CD14-positive monocyte (primary cell): ENCODE data around the gene DTYMK. TPM values are rescaled to one million over a fixed set of nuclear protein-coding genes. Genes with fewer than 3 reads are reported as not detected.

Experiments
- DNase-seq, 3 donors: peaks; one replicate each; pipeline ENCODE4 v3.0.0-alpha.2; 2011 to 2022
- H2AFZ ChIP-seq: 2 replicates; pipeline ENCODE4 v1.6.0; 2012; ENCODE audit warnings: mild to moderate bottlenecking, low read depth, low read length, inconsistent platforms; ENCODE audit not compliant: insufficient read depth, poor library complexity, severe bottlenecking
- H3K27ac ChIP-seq, 2 donors: 1 replicate in 1 of 2; 2 replicates in 1 of 2; pipeline ENCODE4 v1.5.1; 2012 to 2013; ENCODE audit warnings: low read length in 2 of 2, control low read depth in 1 of 2, inconsistent platforms in 1 of 2, low read depth in 1 of 2, mild to moderate bottlenecking in 1 of 2
- H3K27me3 ChIP-seq, 2 donors: one replicate each; pipeline versions ENCODE4 v1.6.0 to v1.6.1; 2011 to 2013; ENCODE audit warnings: low read length in 2 of 2; ENCODE audit not compliant: control insufficient read depth in 2 of 2, insufficient read depth in 2 of 2
- H3K36me3 ChIP-seq, 2 donors: replicated peaks in 1 of 2; 1 replicate in 1 of 2; 2 replicates in 1 of 2; pipeline versions ENCODE4 v1.5.1 to v1.6.1; 2012 to 2013; ENCODE audit warnings: low read length in 2 of 2, control low read depth in 1 of 2, inconsistent platforms in 1 of 2, mild to moderate bottlenecking in 1 of 2; ENCODE audit not compliant: insufficient read depth in 2 of 2, control insufficient read depth in 1 of 2
- H3K4me1 ChIP-seq, 2 donors: 1 replicate in 1 of 2; 2 replicates in 1 of 2; pipeline versions ENCODE4 v1.5.1 to v1.6.1; 2012 to 2013; ENCODE audit warnings: low read length in 2 of 2, control low read depth in 1 of 2, inconsistent platforms in 1 of 2, mild to moderate bottlenecking in 1 of 2, moderate library complexity in 1 of 2; ENCODE audit not compliant: insufficient read depth in 2 of 2, control insufficient read depth in 1 of 2
- H3K4me2 ChIP-seq: replicated peaks from 2 replicates; pipeline ENCODE3; 2012; ENCODE audit warnings: low read length, moderate library complexity, mild to moderate bottlenecking; ENCODE audit not compliant: poor library complexity, severe bottlenecking; ENCODE audit errors: extremely low read depth
- H3K4me3 ChIP-seq, 3 experiments: fragments of 200-600 bp in 1 of 3; sonication (generic) in 1 of 3; replicated peaks in 1 of 3; 1 replicate in 2 of 3; 2 replicates in 1 of 3; pipeline ENCODE4 v1.5.1; 2011 to 2013; ENCODE audit warnings: low read length in 3 of 3, mild to moderate bottlenecking in 3 of 3, control low read depth in 2 of 3, low read depth in 2 of 3, inconsistent platforms in 1 of 3, moderate library complexity in 1 of 3
- H3K79me2 ChIP-seq: 2 replicates; pipeline ENCODE4 v1.6.0; 2012; ENCODE audit warnings: mild to moderate bottlenecking, control low read depth, inconsistent platforms, low read length, moderate library complexity; ENCODE audit not compliant: insufficient read depth
- H3K9ac ChIP-seq: 2 replicates; pipeline ENCODE4 v1.6.0; 2017; ENCODE audit warnings: low read length, mild to moderate bottlenecking; ENCODE audit not compliant: insufficient read depth, poor library complexity, severe bottlenecking
- H3K9me3 ChIP-seq, 2 donors: replicated peaks in 1 of 2; 1 replicate in 1 of 2; 2 replicates in 1 of 2; pipeline versions ENCODE4 v1.5.1 to v1.6.1; 2012 to 2013; ENCODE audit warnings: low read length in 2 of 2, control low read depth in 1 of 2; ENCODE audit not compliant: control insufficient read depth in 1 of 2, insufficient read depth in 1 of 2
- H4K20me1 ChIP-seq: 2 replicates; pipeline ENCODE4 v1.6.0; 2012; ENCODE audit warnings: mild to moderate bottlenecking, low read length, control low read depth, moderate library complexity; ENCODE audit not compliant: insufficient read depth
- H3K27ac Mint-ChIP-seq, 7 donors: one replicate each; pipeline ENCODE4 v1.8.0; 2020; ENCODE audit warnings: mild to moderate bottlenecking in 7 of 7, mixed read lengths in 7 of 7, moderate library complexity in 6 of 7, inconsistent platforms in 2 of 7
- H3K27me3 Mint-ChIP-seq, 3 donors: one replicate each; pipeline ENCODE4 v1.8.0; 2021 to 2022; ENCODE audit warnings: low read depth in 3 of 3, mild to moderate bottlenecking in 3 of 3, mixed read lengths in 3 of 3, moderate library complexity in 3 of 3, inconsistent platforms in 1 of 3
- H3K36me3 Mint-ChIP-seq, 2 donors: one replicate each; pipeline ENCODE4 v1.8.0; 2020; ENCODE audit warnings: mixed read lengths in 2 of 2, inconsistent platforms in 1 of 2, mild to moderate bottlenecking in 1 of 2
- H3K4me1 Mint-ChIP-seq: one replicate; pipeline ENCODE4 v1.8.0; 2020; ENCODE audit warnings: mild to moderate bottlenecking, mixed read lengths
- H3K4me3 Mint-ChIP-seq, 2 donors: one replicate each; pipeline ENCODE4 v1.8.0; 2020; ENCODE audit warnings: mild to moderate bottlenecking in 2 of 2, mixed read lengths in 2 of 2, moderate library complexity in 1 of 2
- H3K9me3 Mint-ChIP-seq, 7 donors: one replicate each; pipeline ENCODE4 v1.8.0; 2020 to 2022; ENCODE audit warnings: mixed read lengths in 7 of 7, mild to moderate bottlenecking in 6 of 7, moderate library complexity in 6 of 7, inconsistent platforms in 2 of 7
- CTCF ChIP-seq: fragments of 200-600 bp; IDR thresholded peaks from one replicate; pipeline ENCODE4 v1.8.0; 2022; ENCODE audit warnings: antibody characterized with exemption, mild to moderate bottlenecking
- WGBS: methylation state at CpG from one replicate; pipeline ENCODE4 v1.1.5; 2013; ENCODE audit warnings: missing lambda C conversion rate; ENCODE audit not compliant: insufficient coverage; 5-methylcytosine and 5-hydroxymethylcytosine counted together
- intact Hi-C, 2 donors: fragments of 100-400 bp; cut with micrococcal nuclease; formaldehyde crosslinking; loops; one replicate each; pipeline versions ENCODE4 v1.15.0 to v1.15.1; 2023
- polyA plus RNA-seq, 3 donors: library from polyadenylated mRNA; depleted of rRNA in 1 of 3; unstranded in 2 of 3; stranded (reverse) in 1 of 3; fragments of 300-500 nt in 2 of 3; fragments of >200 nt in 1 of 3; fragmentation: Illumina TruSeq in 2 of 3; gene quantifications; 1 replicate in 2 of 3; 2 replicates in 1 of 3; pipeline ENCODE4 v1.2.3, GENCODE V29; 2012 to 2021

Gene DTYMK
- polyA plus RNA-seq, 3 donors = 13.0 to 23.5 (median 18.7) TPM

- no peak overlapping the region for H2AFZ ChIP-seq
- DNase-seq = no peak
- 96% methylated on average over 7 of the region's 8 CpGs for WGBS
- H3K27ac Mint-ChIP-seq = peak overlapping the region in 3 of 7 donors; percentile 4 to 27 (median 11)
- H3K27ac ChIP-seq = no peak overlapping the region
- no peaks in the 10 kb centered on the region for H3K9me3 ChIP-seq
- H3K27me3 Mint-ChIP-seq = peaks cover 0 to 4% (median 0%) of the 10 kb centered on the region in 3 donors
- no peaks in the 10 kb centered on the region for H3K27me3 ChIP-seq
- H3K9ac ChIP-seq = no peak overlapping the region
- H3K36me3 Mint-ChIP-seq = peaks cover 21 to 29% of the 10 kb centered on the region in 2 donors
- peaks cover 0 to 4% (median 0%) of the 10 kb centered on the region in 7 donors for H3K9me3 Mint-ChIP-seq
- no peak overlapping the region for H3K4me3 ChIP-seq
- H3K4me2 ChIP-seq = no peak overlapping the region
- H3K79me2 ChIP-seq = peaks cover 84% of the 10 kb centered on the region
- peaks cover 2 to 9% of the 10 kb centered on the region in 2 donors for H3K36me3 ChIP-seq
- peaks cover 72% of the 10 kb centered on the region for H4K20me1 ChIP-seq
- intact Hi-C loops = loop anchor here in 1 of 2 donors (5.0 kb wide), 1 partner anchor 1613 kb away; the partner anchor contains the start of gene NDUFA10
- no peak overlapping the region for H3K4me3 Mint-ChIP-seq
- H3K4me1 Mint-ChIP-seq = peaks cover 45% of the 10 kb centered on the region
- peaks cover 23 to 30% of the 10 kb centered on the region in 2 donors for H3K4me1 ChIP-seq
- TF ChIP-seq CTCF = no peak
Measured at GRCh38 chr2:241640165-241640795, 46.3 kb downstream of the DTYMK start.

GRCh38 chr2:241639385-241639784, 47.2 kb downstream of the DTYMK start:
- Mint-ChIP-seq H3K4me3 (peak overlapping the region; percentile 42 to 50), H3K9me3 (peaks cover 0 to 4% (median 0%) of the 10 kb centered on the region in 7 donors), H3K4me1 (peaks cover 51% of the 10 kb centered on the region), H3K27me3 (peaks cover 0 to 2% (median 0%) of the 10 kb centered on the region in 3 donors), H3K27ac (peak overlapping the region in 3 of 7 donors; percentile 18 to 70 (median 56)), H3K36me3 (peaks cover 21 to 34% of the 10 kb centered on the region in 2 donors)
- no peak overlapping the region for H3K4me2 ChIP-seq
- H3K36me3 ChIP-seq = peaks cover 2 to 10% of the 10 kb centered on the region in 2 donors
- H3K9ac ChIP-seq = no peak overlapping the region
- no peaks in the 10 kb centered on the region for H3K27me3 ChIP-seq
- H4K20me1 ChIP-seq = peaks cover 69% of the 10 kb centered on the region
- H3K27ac ChIP-seq = no peak overlapping the region
- DNase-seq = no peak
- peaks cover 86% of the 10 kb centered on the region for H3K79me2 ChIP-seq
- H3K9me3 ChIP-seq = no peaks in the 10 kb centered on the region
- no peak overlapping the region for H2AFZ ChIP-seq
- no peak overlapping the region for H3K4me3 ChIP-seq
- no peak for TF ChIP-seq CTCF
- 95% methylated on average over 5 of the region's 7 CpGs for WGBS
- intact Hi-C loops = loop anchor here (2.0 to 10.0 kb wide), 5 partner anchors 47 to 285 kb away; partner anchors contain the start of genes DTYMK (in 2 of the 2), FARP2 (in 2 of the 2), ING5 (in 1 of the 2) and STK25 (in 1 of the 2)
- H3K4me1 ChIP-seq = peaks cover 23 to 31% of the 10 kb centered on the region in 2 donors
